GM06990 (cell line): Measurements from ENCODE around the gene RABGEF1.
A peak's percentile ranks its signal among the peaks of the same experiment; 100 is the strongest.

Experiments used
- DNase-seq: peaks from one replicate; pipeline ENCODE4 v3.0.0-alpha.2; 2011; ENCODE audit not compliant: insufficient read length; ENCODE audit errors: extremely low read depth
- H3K27me3 ChIP-seq: replicated peaks from 2 replicates; pipeline ENCODE4 v1.6.0; 2011; ENCODE audit warnings: low read length; ENCODE audit not compliant: control insufficient read depth, insufficient read depth
- H3K36me3 ChIP-seq: 2 replicates; pipeline ENCODE4 v1.5.1; 2011; ENCODE audit warnings: low read length; ENCODE audit not compliant: control insufficient read depth, insufficient read depth
- H3K4me3 ChIP-seq: replicated peaks from 2 replicates; pipeline ENCODE4 v1.5.1; 2011; ENCODE audit warnings: low read depth, mild to moderate bottlenecking, control low read depth, low read length
- TF ChIP-seq, protein P1 (sequence below): IDR thresholded peaks from 2 replicates; pipeline ENCODE4 v1.5.1; 2011; ENCODE audit warnings: low read length, control low read depth, mild to moderate bottlenecking, inconsistent platforms; ENCODE audit not compliant: insufficient read depth, poor library complexity, severe bottlenecking

The RABGEF1 gene

DNA sequence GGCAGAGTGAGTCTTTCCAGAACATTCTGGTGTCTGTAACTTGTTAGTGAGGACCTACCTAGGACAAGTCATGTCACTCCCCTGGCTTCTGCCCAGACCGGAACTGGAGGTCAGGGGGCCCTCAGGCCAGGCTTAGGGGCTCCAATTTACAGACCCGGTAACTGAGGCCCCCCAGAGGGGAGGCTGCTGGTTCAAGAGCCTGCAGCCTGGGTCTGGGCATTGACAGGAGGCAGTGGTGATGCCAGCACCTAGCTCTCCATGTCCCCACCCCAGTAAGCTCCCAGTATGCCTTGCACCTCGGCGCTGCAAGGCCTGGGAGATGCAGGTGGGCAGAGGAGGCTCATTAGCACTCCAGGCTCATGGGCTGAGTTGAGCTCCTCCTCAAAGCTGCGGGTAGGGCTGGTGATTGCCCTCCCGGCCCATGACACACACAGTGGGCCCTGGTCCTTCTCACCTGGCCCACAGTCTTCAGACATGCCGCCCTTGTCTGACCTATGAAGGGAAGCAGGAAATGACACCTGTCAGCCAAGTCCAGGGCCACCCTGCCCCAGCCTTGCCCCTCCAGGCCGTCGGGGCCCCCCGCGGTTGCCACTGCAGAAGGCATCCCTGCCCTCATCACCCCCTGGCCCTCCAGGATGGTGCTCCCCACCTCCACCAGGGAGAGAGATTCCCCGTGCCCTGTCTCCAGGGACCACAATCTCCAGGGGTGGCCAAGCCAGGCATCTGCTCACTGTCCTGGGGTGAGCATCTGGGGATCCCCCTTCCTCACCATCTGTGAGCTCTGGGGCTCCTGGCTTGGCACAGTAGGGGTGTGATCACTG is 92.2 kb downstream of the RABGEF1 start:
- TF ChIP-seq, protein P1, sequence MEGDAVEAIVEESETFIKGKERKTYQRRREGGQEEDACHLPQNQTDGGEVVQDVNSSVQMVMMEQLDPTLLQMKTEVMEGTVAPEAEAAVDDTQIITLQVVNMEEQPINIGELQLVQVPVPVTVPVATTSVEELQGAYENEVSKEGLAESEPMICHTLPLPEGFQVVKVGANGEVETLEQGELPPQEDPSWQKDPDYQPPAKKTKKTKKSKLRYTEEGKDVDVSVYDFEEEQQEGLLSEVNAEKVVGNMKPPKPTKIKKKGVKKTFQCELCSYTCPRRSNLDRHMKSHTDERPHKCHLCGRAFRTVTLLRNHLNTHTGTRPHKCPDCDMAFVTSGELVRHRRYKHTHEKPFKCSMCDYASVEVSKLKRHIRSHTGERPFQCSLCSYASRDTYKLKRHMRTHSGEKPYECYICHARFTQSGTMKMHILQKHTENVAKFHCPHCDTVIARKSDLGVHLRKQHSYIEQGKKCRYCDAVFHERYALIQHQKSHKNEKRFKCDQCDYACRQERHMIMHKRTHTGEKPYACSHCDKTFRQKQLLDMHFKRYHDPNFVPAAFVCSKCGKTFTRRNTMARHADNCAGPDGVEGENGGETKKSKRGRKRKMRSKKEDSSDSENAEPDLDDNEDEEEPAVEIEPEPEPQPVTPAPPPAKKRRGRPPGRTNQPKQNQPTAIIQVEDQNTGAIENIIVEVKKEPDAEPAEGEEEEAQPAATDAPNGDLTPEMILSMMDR = no peak
- Histone ChIP-seq H3K4me3 (no peak overlapping the region), H3K36me3 (no peaks in the 10 kb centered on the region), H3K27me3 (no peaks in the 10 kb centered on the region)
- DNase-seq = no peak

GRCh38 chr7:66837007-66837406 is 96.5 kb downstream of the RABGEF1 start:
- H3K36me3 ChIP-seq = no peaks in the 10 kb centered on the region
- H3K27me3 ChIP-seq = no peaks in the 10 kb centered on the region
- no peak for DNase-seq
- H3K4me3 ChIP-seq = no peak overlapping the region
- TF ChIP-seq, protein P1 = peak; percentile 53

GRCh38 chr7:66837661-66838060 is 97.1 kb downstream of the RABGEF1 start:
- Histone ChIP-seq H3K4me3 (no peak overlapping the region), H3K27me3 (no peaks in the 10 kb centered on the region), H3K36me3 (no peaks in the 10 kb centered on the region)
- TF ChIP-seq, protein P1 = no peak
- no peak for DNase-seq

DNA sequence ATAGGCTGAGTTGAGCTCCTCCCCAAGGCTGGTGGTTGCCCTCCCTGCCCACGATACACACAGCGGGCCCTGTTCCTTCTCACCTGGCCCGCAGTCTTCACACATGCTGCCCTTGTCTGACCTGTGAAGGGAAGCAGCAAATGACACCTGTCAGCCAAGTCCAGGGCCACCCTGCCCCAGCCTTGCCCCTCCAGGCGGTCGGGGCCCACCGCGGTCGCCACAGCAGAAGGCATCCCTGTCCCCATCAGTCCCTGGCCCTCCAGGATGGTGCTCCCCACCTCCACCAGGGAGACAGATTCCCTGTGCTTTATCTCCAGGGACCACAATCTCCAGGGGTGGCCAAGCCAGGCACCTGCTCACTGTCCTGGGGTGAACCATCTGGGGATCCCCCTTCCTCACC is 99.3 kb downstream of the RABGEF1 start:
- Histone ChIP-seq H3K4me3 (no peak overlapping the region), H3K27me3 (no peaks in the 10 kb centered on the region), H3K36me3 (no peaks in the 10 kb centered on the region)
- TF ChIP-seq, protein P1 = no peak
- DNase-seq = no peak

DNA sequence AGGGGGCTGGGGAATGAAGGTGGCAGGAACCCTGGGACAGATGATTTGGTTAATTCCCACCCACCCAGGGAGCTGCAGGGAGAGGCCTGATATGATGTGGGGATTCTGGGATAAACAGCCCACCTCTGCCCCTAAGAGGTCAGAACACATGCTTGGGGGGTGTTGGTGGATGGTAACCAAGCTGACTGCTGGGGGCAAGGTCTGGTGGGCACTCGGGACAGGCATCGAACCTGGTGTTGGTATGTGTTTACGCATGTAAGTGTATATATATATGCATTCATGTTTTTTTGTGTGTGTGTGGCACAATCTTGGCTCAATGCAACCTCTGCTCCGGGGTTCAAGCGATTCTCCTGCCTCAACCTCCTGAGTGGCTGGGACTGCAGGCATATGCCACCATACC is 99.8 kb downstream of the RABGEF1 start:
- no peak for DNase-seq
- TF ChIP-seq, protein P1 = no peak
- Histone ChIP-seq H3K36me3 (no peaks in the 10 kb centered on the region), H3K27me3 (no peaks in the 10 kb centered on the region), H3K4me3 (no peak overlapping the region)
